GM19397 (cell line): ENCODE results near the gene ZNF549.

Experiments
- ATAC-seq: cut with Tn5 transposase; IDR thresholded peaks from one replicate; pipeline ENCODE4 v1.9.1; 2021; ENCODE audit warnings: mild to moderate bottlenecking, moderate library complexity; ENCODE audit not compliant: unreplicated experiment

Gene ZNF549

GRCh38 chr19:57566396-57567265, 39.5 kb downstream of the ZNF549 start:
- no peak for ATAC-seq

DNA sequence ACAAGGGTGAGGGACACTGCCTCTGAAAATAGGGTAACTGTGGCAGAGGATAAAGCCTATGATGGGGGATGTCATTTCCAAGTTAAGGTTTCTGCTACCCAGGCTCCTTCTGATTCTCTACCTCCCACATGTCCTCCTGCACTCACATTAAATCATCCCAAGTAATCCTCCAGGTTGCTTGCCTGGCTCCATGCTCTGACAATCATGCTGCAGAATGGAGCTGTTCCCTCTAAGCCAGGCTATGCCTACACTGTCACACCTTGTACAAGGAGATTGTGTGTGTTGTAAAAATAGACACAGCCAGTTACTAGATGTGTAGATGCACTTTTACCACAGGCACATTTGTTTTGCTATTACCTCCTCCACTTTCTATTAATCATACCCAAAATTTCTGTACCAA, 43.6 kb downstream of the ZNF549 start:
- ATAC-seq, result no peak

DNA sequence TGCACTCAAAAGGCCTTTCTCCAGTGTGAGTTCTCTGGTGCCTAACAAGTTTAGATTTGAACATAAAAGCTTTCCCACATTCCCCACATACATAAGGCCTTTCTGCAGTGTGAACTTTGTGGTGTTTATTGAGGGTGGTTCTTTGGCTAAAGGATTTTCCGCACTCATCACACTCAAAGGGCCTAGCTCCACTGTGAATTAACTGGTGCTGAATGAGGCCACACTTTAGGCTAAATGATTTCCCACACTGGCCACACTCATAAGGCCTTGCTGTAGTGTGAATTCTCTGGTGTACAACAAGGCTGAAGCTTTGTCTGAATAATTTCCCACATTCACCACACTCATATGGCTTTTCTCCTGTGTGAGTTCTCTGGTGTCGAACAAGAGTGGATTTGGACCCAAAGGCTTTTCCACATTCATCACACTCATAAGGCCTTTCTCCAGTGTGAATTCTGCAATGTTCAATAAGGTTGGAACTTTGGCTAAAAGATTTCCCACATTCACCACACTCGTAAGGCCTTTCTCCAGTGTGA, 45.3 kb downstream of the ZNF549 start:
- ATAC-seq, result no peak

DNA sequence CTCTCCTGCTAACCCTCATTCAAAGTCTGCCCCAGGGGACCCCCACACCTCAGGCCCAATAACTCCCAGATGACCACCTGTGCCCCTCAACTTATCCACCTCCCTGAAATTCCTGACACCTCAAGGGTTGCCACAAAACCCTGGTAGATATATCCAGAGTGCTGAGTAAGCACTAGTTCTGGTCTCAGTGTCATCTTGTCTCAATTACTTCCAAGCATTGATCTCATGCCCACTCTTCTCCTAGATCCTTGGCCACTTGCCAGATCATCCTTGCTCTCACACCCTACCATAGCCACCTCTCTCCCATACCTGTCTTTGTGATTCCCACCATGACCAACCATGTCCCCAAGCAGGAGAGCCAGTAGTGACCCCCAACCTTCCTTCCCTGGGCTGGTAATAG, 49.5 kb downstream of the ZNF549 start:
- no peak for ATAC-seq

- peak; percentile 92 for ATAC-seq
Measured at GRCh38 chr19:57578487-57579205, 51.5 kb downstream of the ZNF549 start, which contains the start of gene ZNF416. Gene ZNF416 (minus strand): TSS chr19:57578911. CDS start chr19:57578704, 207 bp downstream.

DNA sequence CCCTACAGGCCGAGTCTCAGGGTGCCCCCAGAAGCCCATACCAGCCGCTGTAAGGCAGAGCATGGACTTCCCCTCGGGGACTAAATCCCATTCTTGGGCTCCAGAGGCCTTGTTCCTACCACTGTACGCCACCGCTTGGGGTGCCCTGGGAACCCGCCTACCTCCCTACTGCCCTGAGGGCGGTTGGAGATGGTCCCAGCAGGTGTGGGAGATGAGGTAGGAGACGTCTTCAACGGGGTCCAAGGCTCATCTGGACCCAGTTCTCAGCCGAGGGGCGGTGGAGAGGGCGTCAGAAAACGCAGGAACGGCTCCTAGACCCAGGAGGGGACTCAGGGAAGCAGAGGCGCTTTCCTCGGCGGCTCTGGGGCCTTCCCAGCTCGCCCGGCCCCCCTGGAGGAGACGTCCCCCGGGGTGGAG, 56.0 kb downstream of the ZNF549 start:
- no peak for ATAC-seq

DNA sequence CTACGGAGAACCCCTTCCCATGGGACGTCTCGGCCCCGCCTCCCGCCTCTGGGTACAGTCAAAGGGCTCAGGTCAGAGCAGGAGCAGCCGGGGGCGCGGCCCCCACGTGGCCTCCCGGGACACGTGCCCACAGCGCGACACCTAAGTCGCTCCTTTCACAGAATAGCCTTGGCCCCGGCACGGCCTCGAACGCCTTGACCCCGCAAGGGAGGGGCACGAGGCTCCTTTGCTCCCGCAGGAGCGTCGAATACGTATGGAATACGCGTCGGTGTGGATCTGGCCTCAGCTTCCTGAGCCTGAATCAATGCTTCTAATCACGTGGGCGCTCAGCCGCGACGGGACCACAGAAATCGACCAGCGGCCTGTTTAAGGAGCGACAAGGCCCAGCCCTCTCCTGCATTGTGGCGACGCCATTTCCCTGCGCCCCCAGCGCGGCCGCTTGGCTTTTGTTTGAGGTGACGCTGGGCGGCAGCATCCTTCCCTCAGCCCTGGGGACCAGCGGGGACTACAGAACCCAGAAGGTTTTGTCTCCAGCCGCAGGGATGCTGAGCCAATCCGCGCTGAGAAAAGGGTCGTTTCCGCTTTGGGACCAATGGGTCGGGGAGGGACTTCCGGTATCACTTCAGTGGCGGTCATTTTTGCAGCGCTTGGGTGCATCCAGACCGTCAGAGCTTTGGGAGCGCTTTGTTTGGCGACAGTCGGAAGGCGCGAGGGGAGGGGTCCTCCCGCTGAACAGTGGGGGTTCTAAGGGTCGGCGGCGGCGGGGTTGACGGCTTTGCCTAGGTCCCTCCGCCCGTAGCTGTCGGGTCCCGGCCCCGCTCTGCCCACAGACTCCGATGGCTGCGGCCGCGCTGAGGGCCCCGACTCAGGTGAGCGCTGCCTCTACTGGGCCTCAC, 56.6 kb downstream of the ZNF549 start, which contains the start of gene ZIK1:
TSS of gene ZIK1 (plus strand) at position 625 of the 896 bp plus-strand sequence. CDS start at position 837, 212 bp downstream.
- peak; percentile 88 for ATAC-seq

- no peak for ATAC-seq
Measured at GRCh38 chr19:57587529-57587928, 60.4 kb downstream of the ZNF549 start.

GRCh38 chr19:57599377-57599760, 72.2 kb downstream of the ZNF549 start:
- peak; percentile 21 for ATAC-seq

DNA sequence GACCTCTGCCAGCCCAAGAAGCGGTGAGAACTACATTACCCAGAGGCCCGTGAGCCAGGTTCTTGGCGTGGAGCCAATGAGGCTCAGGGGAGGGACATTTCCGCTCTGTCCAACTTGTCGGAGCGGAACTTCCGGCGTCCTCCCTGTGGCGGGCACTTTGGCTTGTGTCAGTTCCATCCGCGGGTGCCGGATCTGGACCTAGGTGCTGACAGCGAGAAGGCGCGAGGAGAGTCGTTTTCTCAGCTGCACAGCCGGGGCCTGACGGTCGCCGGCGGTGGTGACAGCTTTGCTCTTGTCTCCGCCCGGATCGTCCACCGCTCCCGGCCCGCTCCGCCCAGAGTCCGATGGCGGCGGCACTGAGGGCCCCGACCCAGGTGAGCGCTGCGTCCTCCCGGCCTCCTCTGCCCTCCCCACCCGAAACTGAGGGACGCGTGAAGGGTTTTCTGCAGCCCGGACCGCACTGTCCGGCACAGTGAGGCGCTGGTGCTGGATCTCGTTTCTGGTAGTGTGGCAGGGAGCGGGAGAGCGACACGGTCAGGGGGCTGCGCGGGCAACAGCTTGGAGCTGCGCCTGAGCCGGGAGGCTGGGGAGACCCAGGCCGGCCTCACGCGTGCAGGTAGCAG, 72.7 kb downstream of the ZNF549 start, which contains the start of gene ZNF530:
TSS of gene ZNF530 (plus strand) at position 125 of the 623 bp plus-strand sequence. CDS start 4,461 bp downstream, outside the sequence.
- peak; percentile 95 for ATAC-seq

DNA sequence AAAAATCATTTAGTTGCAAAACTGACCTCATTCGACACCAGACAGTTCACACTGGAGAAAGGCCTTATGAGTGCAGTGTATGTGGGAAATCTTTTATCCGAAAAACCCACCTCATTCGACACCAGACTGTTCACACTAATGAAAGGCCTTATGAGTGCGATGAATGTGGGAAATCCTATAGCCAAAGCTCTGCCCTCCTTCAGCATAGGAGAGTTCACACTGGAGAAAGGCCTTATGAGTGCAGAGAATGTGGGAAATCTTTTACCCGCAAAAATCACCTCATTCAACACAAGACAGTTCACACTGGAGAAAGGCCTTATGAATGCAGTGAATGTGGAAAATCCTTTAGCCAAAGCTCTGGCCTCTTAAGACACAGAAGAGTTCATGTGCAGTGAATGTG, 79.8 kb downstream of the ZNF549 start:
- no peak for ATAC-seq
